Epithelial cell of esophagus (primary cell): ENCODE measurements around the gene ARHGEF9.

Experiments
- DNase-seq: peaks from one replicate; pipeline ENCODE4 v3.0.0; 2010; ENCODE audit warnings: low read depth
- H3K4me3 ChIP-seq: 2 replicates; pipeline ENCODE4 v1.5.1; 2011; ENCODE audit warnings: mild to moderate bottlenecking, low read length, control low read depth
- CTCF ChIP-seq: IDR thresholded peaks from 2 replicates; pipeline ENCODE4 v1.5.1; 2011; ENCODE audit warnings: low read depth, mild to moderate bottlenecking, low read length, control low read depth, inconsistent platforms; ENCODE audit not compliant: insufficient read depth; ENCODE audit errors: missing control alignments

Gene ARHGEF9

GRCh38 chrX:63747331-63747730 lies 37.7 kb downstream of the ARHGEF9 start:
- no peak overlapping the region for H3K4me3 ChIP-seq
- peak; percentile 41 for DNase-seq
- no peak for TF ChIP-seq CTCF

DNA sequence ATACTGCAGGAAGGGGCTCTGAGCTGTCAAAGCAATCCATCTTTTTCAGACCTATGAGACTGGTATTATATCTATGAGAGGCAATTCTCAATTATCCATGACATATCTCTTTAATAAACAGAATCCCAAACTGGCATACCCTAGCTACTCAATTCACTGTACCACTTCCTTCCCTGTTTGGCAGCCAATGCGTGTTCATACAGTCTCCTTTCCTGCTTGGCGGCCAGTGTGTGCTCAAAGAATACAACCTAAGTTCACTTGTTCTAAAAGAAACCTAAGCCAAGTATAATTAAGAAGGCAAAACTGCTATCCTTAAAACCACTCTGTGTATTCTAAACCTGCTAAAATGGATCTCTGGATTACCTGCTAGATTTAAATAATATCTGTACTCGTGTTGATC lies 38.3 kb downstream of the ARHGEF9 start:
- H3K4me3 ChIP-seq: no peak overlapping the region
- no peak for TF ChIP-seq CTCF
- no peak for DNase-seq

GRCh38 chrX:63746278-63746677 lies 38.7 kb downstream of the ARHGEF9 start:
- no peak for DNase-seq
- no peak overlapping the region for H3K4me3 ChIP-seq
- no peak for TF ChIP-seq CTCF

GRCh38 chrX:63744850-63745394 lies 40.1 kb downstream of the ARHGEF9 start:
- H3K4me3 ChIP-seq: no peak overlapping the region
- DNase-seq: no peak
- TF ChIP-seq CTCF: no peak

DNA sequence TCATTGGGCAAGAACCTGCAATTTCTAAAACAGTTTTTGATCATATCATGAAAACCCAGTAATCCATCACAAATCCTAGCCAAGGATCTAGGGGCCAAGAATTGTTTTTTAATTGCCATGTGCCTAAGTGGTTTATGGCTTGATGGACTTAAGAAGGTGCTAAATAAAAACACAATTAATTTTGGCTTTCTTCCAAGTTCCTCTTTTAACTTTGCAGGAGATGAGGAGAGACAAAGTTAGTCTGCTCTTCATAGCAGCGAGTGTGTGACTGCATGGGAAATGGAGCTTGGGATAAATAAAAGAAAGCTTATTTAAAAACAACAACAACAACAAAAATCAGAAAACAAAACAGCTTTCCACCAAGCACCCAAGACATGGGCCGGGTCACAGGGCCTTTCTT lies 41.4 kb downstream of the ARHGEF9 start:
- DNase-seq: no peak
- no peak overlapping the region for H3K4me3 ChIP-seq
- TF ChIP-seq CTCF: no peak

DNA sequence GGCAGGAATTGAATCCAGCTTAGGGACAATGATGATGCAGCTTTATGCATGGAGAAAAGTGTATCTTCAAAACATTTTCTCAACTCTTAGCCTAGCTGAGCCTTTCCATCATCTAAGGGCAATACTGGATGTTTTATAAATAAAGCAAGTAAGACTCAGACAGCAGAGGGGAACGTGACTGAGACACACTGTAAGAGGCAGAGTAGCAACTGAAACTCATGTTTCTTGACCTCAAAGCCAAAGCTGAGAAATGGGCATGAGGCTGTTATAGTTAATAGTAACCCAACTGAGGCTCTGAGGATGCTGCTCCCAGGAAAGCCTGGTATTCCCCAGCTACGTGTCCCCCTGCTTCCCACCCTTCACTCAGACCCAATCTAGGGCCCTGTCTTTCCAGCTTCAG lies 44.6 kb downstream of the ARHGEF9 start:
- DNase-seq: no peak
- no peak overlapping the region for H3K4me3 ChIP-seq
- no peak for TF ChIP-seq CTCF

- no peak overlapping the region for H3K4me3 ChIP-seq
- DNase-seq: no peak
- no peak for TF ChIP-seq CTCF
Observed at GRCh38 chrX:63739885-63740284, 45.1 kb downstream of the ARHGEF9 start.
